ENCODE measurements around the gene TSKS.

TSKS gene

DNA sequence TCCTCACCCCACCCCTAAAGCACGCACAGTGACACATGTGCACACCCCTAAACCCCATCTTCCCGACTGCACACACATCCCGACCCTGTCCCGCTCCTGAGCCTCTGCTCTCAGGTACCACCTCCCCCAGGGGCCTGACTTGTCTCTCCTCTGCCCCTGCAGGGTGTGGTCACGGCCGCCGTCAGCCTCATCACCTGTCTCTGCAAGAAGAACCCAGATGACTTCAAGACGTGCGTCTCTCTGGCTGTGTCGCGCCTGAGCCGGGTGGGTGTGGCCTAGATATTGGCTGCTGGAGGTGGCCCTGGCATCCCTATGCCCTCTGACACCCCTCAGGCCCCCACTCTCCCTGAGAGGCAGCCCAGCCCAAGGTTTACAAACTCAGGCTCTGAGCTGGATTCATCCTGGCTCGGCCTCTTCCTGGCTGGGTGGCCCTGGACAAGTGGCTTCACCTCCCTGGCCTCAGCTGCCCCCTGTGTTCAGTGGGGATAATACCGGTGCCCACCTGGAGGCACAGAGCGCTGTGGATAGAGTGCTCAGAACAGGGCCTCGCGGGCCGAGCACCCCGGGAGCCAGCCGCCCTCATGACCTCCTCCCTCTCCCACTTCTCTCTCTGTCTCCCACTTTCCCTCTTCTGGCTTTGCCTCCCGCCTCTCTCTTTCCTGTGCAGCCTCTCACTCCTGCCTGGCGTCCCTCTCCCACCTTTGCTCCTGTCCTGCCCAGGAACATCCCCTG, 29.9 kb upstream of the TSKS start:
- DNase-seq: no peak

DNA sequence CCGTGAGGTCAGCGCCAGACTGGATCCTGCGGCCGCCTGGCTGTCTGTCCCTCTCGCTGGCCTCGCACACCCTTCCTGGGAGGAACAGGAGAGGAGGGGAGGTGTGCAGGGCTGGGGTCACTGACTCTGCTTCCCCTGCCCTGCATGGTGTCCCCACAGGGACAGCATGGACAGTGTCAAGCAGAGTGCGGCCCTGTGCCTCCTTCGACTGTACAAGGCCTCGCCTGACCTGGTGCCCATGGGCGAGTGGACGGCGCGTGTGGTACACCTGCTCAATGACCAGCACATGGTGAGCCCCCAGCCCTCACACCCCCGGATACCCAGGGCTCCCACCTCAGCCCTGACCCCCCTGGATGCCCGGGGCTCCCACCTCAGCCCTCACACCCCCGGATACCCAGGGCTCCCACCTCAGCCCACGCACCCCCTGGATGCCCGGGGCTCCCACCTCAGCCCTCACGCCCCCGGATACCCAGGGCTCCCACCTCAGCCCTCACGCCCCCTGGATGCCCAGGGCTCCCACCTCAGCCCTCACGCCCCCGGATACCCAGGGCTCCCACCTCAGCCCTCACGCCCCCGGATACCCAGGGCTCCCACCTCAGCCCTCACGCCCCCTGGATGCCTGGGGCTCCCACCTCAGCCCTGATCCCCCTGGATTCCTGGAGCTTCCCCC, 28.8 kb upstream of the TSKS start:
- no peak for DNase-seq

DNA sequence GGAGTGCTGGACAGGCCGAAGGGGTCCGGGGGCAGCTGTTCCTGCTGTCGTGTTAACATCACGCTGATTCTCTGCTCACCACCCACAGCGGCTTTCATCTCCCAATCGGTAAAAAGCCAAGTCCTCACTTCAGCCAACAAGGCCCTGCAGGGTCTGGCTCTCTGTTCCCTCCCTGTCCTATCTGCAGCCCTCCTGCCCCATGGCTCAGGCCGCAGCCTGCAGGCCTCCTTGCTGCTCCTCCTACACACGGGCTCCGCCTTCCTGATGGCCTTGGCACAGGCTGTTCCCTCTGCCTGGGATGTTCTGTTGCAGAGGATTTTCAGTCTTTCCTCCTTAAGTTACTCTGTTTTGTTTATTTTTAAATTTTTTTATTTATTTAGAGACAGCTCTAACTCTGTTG, 27.8 kb upstream of the TSKS start:
- no peak for DNase-seq

DNA sequence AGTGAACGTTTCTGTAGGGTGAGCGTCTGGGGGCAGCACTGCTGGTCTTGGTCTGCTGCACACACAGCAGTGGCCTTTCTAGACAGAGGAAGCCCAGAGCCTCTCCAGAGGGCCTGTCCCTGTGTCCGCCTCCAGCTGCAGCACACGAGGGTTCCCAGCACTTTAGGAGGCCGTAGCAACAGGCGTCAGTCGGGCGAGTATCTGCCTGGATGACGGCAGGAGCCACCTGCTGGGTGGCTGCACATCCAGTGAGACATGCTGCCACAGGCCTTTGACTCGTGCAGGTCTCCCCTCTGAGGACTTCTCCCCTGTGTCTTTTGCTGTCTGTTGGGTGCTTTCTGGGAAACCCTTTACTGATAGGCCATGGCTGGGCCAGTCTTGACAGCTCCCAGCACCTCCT, 25.8 kb upstream of the TSKS start:
- DNase-seq: no peak

DNA sequence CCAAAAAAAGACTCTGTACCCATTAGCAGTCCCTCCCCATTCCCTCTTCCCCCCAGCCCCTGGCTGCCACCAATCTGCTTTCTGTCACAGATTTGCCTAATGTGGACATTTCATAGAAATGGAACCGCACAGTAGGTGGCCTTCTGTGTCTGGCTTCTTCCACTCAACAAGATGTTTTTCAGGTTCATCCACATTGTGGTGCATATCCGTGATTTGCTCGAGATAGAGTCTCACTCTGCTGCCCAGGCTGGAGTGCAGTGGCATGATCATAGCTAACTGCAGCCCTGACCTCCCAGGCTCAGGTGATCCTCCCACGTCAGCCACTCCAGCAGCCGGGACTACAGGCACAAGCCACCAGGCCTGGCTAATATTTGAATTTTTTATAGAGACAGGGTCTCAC, 24.6 kb upstream of the TSKS start:
- no peak for DNase-seq

DNA sequence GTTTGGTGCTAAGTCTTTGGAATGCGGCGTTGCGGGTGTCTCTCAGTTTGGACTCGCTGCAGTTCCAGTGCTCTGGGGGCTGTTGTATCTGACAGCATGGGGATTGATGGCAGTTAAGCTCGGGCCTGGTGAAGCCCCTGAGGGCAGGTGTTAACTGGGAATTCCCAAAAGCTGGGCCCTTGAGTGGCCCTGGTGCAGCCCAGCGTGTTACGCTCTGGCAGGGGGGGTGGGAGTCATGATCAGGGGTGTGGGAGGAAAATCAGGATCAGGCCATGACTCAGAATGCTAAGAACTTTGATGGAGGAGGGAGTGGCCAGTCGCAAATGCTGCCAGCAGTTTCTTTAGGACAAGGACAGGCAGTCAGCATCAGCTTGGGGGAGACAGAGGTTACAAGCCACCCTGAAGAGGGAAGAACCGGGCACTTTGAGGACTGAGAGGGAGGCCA, 23.3 kb upstream of the TSKS start:
- DNase-seq: no peak

DNA sequence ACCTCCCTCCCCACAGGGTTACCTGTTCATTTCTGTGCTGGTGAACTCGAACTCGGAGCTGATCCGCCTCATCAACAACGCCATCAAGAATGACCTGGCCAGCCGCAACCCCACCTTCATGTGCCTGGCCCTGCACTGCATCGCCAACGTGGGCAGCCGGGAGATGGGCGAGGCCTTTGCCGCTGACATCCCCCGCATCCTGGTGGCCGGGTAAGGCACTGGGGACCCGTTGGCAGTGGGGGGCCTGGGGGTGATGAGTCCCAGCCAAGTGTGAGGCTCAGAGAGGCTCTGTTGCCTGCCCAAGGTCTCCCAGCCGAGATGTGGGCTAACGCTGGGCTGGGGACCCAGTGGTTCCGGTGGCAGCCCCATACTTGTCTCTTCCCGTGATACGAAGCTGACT, 19.4 kb upstream of the TSKS start:
- no peak for DNase-seq

DNA sequence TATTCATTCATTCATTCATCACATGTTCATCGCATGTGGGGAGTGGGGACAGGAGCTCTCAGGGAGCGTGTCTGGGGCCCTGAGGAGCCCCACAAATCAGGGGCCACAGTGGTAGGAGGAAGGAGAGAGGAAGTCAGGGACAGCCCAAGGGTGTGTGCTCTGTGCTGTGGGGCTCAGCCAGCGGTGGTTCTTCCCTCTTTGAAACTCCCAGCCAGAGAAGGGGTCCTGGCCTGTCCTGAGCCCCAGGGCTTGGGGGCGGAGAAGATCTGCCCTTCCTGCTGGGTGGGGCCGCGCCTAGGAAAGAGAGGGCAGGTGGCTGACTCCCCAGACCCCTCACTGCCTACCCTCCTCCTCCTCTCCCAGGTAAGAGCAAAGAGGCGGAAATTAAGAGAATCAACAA, 18.3 kb upstream of the TSKS start:
- no peak for DNase-seq

DNA sequence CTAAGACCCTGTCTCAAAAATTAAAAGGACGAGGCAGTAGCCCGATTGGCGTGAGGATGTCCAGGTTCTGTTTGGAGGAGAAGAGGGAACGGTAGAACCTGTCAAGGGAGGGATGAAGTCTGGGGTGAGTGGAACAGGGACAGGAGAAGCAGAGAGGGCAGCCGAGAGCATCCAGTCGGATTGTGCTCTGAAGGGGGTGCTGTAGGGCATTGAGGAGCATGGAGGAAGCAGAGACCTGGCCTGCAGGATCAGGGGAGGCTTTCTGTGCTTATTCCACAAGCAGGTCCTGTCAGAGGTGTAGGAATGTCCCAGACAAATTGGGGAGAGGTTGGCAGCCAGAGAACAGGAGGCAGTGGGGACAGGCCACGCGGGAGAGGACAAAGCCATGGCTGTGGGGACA, 17.8 kb upstream of the TSKS start:
- no peak for DNase-seq

DNA sequence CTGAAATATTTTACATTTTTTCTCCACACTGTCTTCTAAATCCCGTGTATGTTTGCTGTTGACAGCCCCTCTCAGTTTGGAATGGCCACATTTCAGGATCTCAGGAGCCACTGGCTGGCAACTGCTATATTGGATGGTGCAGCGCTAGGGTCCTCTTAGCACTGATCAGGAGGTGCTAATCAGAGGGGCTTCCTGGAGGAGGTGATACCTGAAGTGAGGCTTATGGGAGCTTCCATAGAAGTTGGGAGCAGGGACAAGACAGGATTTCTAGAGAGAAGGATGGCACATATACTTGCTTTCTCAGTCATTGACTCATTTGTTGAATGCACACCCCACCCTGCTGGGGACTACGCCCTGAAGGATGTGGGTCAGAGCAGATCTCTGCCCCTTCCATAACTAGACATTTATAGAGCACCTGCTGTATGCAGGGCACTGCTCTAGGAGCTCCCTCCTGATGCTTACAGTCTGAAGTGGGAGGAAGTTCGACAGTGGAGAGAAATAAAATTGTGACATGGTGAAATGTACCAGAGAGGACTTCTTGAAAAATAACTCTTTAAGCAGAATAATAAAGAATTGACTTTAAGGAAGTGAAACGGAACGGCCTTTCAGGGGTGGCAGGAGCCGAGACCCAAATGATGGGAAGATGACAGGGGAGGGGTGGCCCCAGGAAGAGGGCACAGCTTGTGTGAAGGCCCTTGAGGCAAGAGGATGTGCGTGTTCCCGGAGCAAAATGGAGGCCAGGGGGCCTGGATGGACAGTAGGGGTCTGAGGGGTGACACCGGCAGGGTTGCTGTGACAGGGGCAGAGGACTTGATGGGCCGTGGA, 16.8 kb upstream of the TSKS start:
- no peak for DNase-seq

DNA sequence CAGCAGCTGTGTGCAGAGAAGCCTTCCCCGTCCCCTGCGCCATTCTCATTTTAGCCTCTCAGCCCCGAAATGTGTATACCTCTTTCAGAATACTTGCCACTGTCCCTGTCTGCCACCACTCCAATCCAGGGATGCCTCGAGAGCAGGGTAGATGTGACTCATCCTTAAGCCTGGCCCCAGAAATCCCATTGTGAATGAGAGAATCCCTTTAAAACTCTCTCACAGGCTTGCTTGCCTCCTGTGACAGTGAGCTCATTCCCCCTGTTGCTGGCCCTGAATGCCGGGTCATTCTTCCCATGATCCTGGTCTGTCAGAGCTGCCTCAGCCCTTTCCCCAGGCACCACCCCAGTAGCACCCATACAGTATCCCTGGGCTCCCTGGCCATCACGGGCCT, 13.3 kb upstream of the TSKS start:
- no peak for DNase-seq

DNA sequence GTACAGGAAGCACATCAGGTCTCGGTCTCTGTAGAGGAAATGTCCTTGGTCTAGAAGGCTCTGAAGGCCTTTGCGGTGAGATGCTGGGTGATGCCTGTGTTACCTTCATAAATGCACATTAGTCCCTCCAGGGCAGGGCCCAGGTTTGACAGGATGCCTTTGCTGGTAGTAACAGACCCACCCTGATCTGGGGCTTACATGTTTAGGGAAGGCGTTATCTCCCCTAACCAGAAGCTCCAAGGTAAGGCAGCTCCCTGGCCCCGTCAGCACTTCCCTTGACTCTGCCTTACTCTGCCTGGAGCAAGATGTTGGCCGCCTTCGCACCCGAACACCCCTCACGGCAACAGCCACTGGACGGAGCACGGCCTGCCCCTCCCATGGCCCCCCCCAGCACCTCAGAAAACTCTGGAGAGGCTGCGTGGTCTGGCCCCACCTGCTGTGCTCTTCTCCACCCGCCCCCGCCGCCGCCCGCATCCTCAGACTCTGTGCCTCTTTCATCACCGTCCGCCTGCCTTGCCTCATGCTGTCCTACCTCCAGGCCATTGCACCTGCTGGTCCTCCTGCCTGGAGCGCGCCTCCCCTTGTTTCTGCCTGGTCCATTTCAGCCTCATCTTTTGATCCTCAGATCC, 12.8 kb upstream of the TSKS start:
- DNase-seq: no peak

DNA sequence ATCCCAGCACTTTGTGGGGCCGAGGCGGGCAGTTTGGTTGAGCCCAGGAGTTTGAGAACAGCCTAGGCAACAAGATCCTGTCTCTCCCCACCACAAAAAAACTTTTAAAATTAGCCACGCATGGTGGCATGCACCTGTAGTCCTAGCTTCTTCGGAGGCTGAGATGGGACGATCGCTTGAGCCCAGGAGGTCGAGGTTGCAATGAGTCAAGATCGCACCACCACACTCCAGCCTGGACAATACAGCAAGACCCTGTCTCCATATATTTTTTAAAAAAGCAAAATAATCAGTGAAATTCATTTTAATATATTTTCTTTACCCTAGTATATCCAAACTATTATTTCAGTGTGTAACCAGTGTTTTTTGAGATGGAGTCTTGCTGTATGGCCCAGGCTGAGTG, 11.9 kb upstream of the TSKS start:
- no peak for DNase-seq

DNA sequence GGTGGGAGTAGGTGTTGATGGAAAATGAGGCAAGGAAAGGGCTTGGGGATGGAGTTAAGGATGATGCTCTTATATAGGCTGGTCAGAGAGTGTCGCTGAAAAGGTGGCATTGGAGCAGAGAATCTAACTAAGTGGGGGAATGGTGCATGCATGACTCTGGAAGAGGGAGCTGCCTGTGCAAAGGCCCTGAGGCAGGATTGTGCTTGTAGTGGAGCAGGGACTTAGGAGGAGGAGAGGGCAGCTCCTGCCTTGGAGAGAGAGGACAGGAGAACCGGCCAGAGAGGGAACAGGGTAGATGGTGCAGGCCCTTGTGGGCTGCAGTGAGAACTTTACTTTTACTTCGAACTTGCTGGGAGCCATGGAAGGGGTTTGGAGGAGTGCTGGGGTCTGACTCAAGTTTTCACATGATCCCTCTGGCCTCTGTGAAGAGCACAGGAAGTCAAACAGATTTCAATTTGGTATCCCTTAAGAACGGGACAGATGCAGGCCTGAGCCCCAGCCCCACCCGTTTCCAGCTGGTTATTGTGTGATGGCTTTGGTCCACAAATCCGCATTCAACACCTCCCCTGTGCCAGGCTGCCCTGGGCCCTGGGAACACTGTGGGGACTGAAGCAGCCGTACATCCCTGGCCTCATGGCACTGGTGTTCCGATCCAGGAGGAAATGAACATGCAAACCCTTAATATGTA, 10.7 kb upstream of the TSKS start:
- DNase-seq: no peak

DNA sequence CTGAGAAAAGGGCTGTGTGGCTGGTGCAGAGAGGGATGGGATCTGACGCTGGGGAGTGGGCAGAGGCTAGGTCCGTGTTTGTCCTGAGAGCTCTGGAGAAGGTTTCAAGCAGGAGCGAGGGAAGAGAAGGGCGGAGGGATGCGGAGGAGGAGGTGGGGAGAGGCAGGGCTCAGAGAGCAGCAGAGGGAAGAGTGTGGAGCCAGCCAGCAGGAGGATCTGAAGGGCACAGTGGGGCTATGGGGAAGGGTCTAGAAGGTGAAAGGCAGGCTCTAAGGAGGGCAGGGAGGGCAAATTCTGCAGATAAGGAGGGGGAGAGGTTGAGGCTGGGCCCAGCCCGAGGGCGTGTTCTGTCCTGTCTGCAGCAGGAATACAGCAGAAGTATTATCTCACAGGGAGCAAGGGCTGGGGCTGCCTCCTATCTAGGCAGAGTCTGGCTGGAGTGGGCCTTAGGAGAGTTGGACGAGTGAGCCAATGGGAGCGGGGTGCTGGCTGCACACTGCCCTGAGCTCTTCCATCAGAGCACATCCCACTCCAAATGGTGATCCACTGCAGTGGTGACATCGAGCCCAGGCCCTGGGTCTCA, 9.8 kb upstream of the TSKS start:
- no peak for DNase-seq

DNA sequence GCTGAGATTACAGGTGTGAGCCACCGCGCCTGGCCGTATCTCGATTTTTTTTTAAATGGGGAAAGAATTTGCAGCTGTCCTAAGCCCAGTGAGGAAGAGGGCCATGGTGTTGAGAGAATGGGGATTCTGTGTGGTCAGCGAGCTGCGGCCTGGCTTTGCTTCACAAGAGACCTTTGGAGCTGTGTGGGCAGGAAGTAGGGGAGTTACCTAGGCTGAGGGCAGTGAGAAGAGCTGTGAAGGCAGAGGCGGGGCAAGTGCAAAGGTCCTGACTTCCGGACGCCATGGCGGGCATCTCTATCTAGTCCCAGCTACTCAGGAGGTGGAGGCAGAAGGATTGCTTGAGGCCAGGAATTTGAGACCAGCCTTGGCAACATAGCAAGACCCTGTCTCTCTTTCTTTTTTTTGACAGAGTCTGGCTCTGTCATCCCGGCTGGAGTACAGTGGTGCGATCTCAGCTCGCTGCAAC, 8.6 kb upstream of the TSKS start:
- DNase-seq: no peak

DNA sequence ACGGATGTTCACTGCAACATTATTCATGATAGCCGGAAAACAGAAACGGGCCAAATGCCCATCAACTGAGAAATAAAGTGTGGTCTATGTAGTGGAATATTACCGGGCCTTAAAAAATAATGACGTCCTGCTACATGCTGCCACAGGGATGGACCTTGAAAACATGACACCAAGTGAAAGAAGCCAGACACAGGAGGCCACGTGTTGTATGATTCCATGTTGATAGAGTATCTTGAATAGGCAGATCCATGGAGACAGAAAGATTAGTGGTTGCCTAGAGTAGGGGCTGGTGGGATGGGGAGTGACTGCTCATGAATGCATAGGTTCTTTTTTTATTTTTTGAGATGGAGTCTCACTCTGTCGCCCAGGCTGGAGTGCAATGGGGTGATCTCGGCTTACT, 7.4 kb upstream of the TSKS start:
- DNase-seq: no peak

DNA sequence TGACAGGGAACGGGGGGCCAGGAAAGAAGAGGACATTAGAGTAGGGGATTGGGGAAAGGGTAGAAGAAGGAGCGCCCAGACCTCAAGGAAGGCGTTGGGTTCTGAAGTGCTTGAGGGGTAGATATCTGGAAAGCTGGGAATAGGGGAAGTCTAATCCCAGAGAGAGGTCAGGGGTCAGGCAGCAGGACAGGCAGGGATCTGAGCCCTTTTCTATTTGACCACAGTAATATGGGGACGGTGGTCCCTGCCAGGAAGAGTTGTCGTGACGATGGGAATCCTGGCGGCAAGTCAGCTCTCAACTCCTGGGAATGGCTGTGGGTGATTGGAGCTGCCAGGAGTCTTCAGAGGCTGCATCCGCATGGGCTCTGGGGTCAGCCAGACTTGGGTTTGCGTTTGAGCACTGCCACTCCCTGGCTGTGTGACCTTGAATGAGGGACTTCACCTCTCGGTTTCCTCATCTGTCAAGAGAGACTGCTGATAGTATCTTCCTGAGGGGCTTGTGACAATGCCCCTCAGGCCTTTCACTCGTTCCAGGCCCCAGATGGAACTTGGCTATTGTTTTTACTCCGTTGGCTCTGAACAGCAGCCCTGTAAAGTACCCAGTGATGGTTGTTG, 5.0 kb upstream of the TSKS start:
- DNase-seq: no peak

DNA sequence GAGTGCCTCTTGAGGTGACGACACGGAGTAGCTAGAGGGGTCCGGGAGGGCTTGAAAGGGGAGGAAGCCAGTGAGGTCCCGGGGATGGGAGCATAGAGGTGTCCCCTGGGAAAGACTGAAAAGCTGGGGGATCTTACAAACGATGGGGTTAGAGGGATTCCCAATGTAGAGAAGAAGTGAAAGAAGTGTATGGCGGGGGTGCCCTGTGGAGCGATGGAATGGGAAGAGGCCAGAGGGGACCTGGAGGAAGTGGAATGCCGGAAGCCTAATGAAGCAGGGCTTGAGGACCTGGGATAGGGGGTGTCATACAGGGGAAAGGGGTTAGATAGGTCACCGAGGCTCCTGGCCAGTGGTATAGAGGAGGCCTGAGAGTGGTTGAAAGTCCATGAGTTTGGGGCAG, 4.3 kb upstream of the TSKS start:
- DNase-seq: no peak

DNA sequence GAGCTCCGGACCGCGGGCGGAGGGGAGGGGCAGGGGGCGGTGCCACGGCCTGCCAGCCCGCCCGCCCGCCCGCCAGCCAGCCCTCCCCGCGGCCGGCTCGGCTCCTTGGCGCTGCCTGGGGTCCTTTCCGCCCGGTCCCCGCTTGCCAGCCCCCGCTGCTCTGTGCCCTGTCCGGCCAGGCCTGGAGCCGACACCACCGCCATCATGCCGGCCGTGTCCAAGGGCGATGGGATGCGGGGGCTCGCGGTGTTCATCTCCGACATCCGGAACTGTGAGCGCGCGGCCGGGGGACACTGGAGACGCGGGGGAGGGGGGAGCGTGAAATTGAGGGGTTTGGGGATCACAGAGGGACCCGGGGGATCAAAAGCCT, 3.8 kb upstream of the TSKS start, which contains the start of gene AP2A1:
Gene AP2A1, plus strand, starts transcription at position 72 of the 370 bp plus-strand sequence. Its CDS starts 133 bp downstream, at position 205.
- no peak for DNase-seq

DNA sequence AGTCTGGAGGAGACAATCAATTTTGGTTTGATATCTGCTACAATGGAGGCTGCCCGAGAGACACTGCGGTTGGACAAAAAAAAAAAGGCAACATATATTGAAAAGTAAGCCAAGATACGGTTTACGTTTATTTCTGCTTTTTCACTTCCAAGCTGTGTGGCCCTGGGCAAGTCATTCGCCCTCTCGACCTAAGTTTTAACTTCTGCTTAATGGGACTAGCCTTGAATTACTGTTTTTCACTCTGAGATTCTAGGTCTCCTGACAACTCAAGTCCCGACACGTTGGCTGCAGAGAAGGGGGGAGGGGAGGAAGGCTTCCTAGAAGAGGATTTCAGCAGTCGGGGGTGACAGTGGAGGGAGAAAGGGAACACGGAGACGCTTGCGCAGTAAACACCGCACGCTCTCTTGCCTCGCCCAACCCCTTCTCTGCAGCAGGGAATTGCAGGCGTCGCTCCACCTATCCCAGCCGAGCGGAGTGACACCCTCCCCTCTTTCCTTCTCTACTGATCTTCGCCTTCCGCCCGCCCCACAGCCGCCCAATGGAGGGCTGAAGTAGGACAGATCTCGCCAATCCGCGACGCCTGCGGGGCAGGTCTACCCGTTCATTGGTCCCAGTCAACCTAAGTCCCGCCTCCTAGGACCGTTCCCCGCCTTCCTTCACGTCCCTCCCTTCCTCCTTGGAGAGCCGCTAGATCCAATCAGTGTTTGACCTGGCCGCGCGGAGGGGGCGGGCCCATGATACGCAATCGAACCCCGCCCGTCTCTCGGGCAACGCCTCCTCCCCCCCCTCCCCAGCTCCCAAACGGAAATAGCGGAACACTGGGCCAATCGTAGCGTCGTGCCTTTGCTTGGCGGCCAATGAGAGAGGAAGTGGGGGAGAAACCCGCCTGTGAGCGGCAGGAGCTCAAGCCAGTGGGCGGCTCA, 3.2 kb upstream of the TSKS start:
- peak; percentile 99 for DNase-seq

Measured in NCI-H2029 (cell line).